Osteoblast (primary cell): ENCODE results near the gene AGMO. TPM values are rescaled to one million over a fixed set of nuclear protein-coding genes. Genes with fewer than 3 reads are reported as not detected.
A peak's percentile ranks its signal among the peaks of the same experiment; 100 is the strongest.

ENCODE experiments used
- DNase-seq: peaks from one replicate; pipeline ENCODE4 v3.0.0; 2011; ENCODE audit warnings: low spot score, mixed read lengths; ENCODE audit not compliant: insufficient read length; ENCODE audit errors: missing footprints
- H2AFZ ChIP-seq: 2 replicates; pipeline ENCODE4 v1.6.0; 2011; ENCODE audit warnings: mild to moderate bottlenecking, low read length
- H3K27ac ChIP-seq: 2 replicates; pipeline ENCODE4 v1.5.1; 2011; ENCODE audit warnings: mild to moderate bottlenecking, low read depth, low read length, moderate library complexity
- H3K27me3 ChIP-seq: 2 replicates; pipeline ENCODE4 v1.6.0; 2012; ENCODE audit warnings: mild to moderate bottlenecking, control low read depth, inconsistent platforms, low read length, moderate library complexity; ENCODE audit not compliant: insufficient read depth
- H3K36me3 ChIP-seq: 2 replicates; pipeline ENCODE4 v1.5.1; 2011; ENCODE audit warnings: mild to moderate bottlenecking, low read length, control low read depth, moderate library complexity; ENCODE audit not compliant: insufficient read depth
- H3K4me1 ChIP-seq: 2 replicates; pipeline ENCODE4 v1.5.1; 2011; ENCODE audit warnings: mild to moderate bottlenecking, low read length, control low read depth, moderate library complexity; ENCODE audit not compliant: insufficient read depth
- H3K4me2 ChIP-seq: 2 replicates; pipeline ENCODE4 v1.6.0; 2011; ENCODE audit warnings: mild to moderate bottlenecking, low read length; ENCODE audit not compliant: insufficient read depth
- H3K4me3 ChIP-seq: fragments of 200-600 bp; sonication (generic); 3 replicates; pipeline ENCODE4 v1.5.1; 2012; ENCODE audit warnings: mild to moderate bottlenecking, low read length, inconsistent platforms; ENCODE audit not compliant: insufficient read depth
- H3K79me2 ChIP-seq: 2 replicates; pipeline ENCODE4 v1.6.0; 2012; ENCODE audit warnings: mild to moderate bottlenecking, low read length, control low read depth, inconsistent platforms; ENCODE audit not compliant: insufficient read depth
- H3K9me3 ChIP-seq: 2 replicates; pipeline ENCODE4 v1.5.1; 2011; ENCODE audit warnings: low read depth, low read length, control low read depth
- H4K20me1 ChIP-seq: 2 replicates; pipeline ENCODE4 v1.6.0; 2012; ENCODE audit warnings: mild to moderate bottlenecking, low read length, control low read depth; ENCODE audit not compliant: insufficient read depth
- total RNA-seq: library from RNA; depleted of rRNA; stranded (reverse); fragments of >200 nt; gene quantifications from 2 replicates; pipeline ENCODE4 v1.2.3, GENCODE V29; 2012
- TF ChIP-seq, protein P1 (sequence below): IDR thresholded peaks from 2 replicates; pipeline ENCODE4 v1.5.1; 2011; ENCODE audit warnings: mild to moderate bottlenecking, low read depth, low read length, moderate library complexity; ENCODE audit errors: extremely low read depth

AGMO gene
- total RNA-seq, 1 donor, result under 0.01 TPM

- no peak for DNase-seq
- Histone ChIP-seq H3K4me3 (no peak overlapping the region), H4K20me1 (no peaks in the 10 kb centered on the region), H3K27ac (peak overlapping the region; percentile 68), H3K4me1 (peaks cover 41% of the 10 kb centered on the region), H3K4me2 (no peak overlapping the region), H2AFZ (no peak overlapping the region), H3K9me3 (no peaks in the 10 kb centered on the region), H3K36me3 (no peaks in the 10 kb centered on the region), H3K79me2 (no peaks in the 10 kb centered on the region), H3K27me3 (no peaks in the 10 kb centered on the region)
- TF ChIP-seq, protein P1, sequence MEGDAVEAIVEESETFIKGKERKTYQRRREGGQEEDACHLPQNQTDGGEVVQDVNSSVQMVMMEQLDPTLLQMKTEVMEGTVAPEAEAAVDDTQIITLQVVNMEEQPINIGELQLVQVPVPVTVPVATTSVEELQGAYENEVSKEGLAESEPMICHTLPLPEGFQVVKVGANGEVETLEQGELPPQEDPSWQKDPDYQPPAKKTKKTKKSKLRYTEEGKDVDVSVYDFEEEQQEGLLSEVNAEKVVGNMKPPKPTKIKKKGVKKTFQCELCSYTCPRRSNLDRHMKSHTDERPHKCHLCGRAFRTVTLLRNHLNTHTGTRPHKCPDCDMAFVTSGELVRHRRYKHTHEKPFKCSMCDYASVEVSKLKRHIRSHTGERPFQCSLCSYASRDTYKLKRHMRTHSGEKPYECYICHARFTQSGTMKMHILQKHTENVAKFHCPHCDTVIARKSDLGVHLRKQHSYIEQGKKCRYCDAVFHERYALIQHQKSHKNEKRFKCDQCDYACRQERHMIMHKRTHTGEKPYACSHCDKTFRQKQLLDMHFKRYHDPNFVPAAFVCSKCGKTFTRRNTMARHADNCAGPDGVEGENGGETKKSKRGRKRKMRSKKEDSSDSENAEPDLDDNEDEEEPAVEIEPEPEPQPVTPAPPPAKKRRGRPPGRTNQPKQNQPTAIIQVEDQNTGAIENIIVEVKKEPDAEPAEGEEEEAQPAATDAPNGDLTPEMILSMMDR, result no peak
These were observed 3.1 kb downstream of the AGMO start for GRCh38 chr7:15558756-15559155.

GRCh38 chr7:15557686-15558085 is 4.1 kb downstream of the AGMO start:
- no peaks in the 10 kb centered on the region for H3K79me2 ChIP-seq
- H3K9me3 ChIP-seq, result no peaks in the 10 kb centered on the region
- peak overlapping the region; percentile 74 for H3K4me2 ChIP-seq
- H4K20me1 ChIP-seq, result no peaks in the 10 kb centered on the region
- H3K4me3 ChIP-seq, result no peak overlapping the region
- H3K27ac ChIP-seq, result peak overlapping the region; percentile 68
- H3K36me3 ChIP-seq, result no peaks in the 10 kb centered on the region
- H3K27me3 ChIP-seq, result no peaks in the 10 kb centered on the region
- no peak for DNase-seq
- H2AFZ ChIP-seq, result peak overlapping the region; percentile 74
- TF ChIP-seq, protein P1, result no peak
- peaks cover 43% of the 10 kb centered on the region for H3K4me1 ChIP-seq

DNA sequence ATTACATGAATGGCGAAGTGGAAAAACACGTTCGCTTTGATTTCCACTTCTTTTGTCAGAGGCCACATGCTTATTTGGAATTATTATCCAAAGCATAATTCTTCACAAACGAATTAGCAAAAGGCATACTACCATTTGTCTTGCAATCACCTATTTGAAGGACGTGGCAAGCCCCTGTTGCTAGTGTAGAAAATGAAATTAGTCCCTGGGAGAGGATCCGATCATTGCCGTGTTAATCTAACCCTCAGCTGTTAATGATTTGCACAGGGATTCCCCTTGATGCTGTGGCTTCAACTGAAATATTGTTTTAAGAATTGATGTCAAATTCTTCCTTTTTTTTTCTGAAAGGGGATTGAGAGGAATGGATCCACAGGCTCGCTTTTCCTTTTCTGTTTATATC is 4.6 kb downstream of the AGMO start:
- H3K27me3 ChIP-seq, result no peaks in the 10 kb centered on the region
- no peaks in the 10 kb centered on the region for H4K20me1 ChIP-seq
- DNase-seq, result no peak
- no peaks in the 10 kb centered on the region for H3K36me3 ChIP-seq
- peak overlapping the region; percentile 34 for H3K4me3 ChIP-seq
- TF ChIP-seq, protein P1, result no peak
- no peaks in the 10 kb centered on the region for H3K9me3 ChIP-seq
- peak overlapping the region; percentile 74 for H3K4me2 ChIP-seq
- no peaks in the 10 kb centered on the region for H3K79me2 ChIP-seq
- H3K4me1 ChIP-seq, result peaks cover 42% of the 10 kb centered on the region
- peak overlapping the region; percentile 68 for H3K27ac ChIP-seq
- H2AFZ ChIP-seq, result peak overlapping the region; percentile 81

DNA sequence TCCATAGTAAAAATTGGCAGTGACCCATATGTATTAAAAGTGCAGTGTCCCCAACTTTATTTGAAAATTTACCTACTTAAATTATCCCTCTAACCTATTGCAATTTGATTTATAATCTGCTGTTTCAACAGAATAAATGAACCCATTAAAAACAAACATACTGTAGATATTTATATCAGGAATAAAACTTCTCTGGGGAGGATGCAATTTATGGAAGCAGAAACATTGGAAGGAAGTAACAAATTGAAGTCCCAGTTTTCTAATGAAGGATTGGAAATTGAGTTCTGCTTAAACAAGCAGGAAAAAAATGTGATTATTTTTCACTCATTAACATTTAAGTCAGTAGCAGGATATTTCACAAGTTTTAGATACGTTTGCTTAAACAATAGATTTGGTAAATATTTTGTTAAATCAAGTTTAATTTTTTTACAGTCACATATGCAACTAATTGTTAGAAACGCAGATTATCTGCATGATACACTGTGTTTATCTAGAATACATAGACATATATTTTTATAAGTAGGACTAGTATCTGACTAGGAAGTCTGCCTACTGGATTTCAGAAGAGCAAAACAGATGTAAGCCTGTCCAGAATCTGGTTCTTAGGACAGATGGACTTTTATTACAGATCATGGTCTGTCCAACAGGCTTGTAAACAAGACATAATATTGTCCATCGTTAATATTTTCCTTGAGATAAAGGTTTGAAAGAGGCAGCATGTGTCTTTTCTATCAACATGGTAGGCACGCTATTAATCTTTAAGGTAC is 5.3 kb downstream of the AGMO start:
- H3K36me3 ChIP-seq, result no peaks in the 10 kb centered on the region
- peaks cover 36% of the 10 kb centered on the region for H3K4me1 ChIP-seq
- peak overlapping the region; percentile 68 for H3K27ac ChIP-seq
- no peak overlapping the region for H3K4me3 ChIP-seq
- peak overlapping the region; percentile 81 for H2AFZ ChIP-seq
- no peak for DNase-seq
- TF ChIP-seq, protein P1, result no peak
- H3K79me2 ChIP-seq, result no peaks in the 10 kb centered on the region
- no peaks in the 10 kb centered on the region for H3K27me3 ChIP-seq
- H3K9me3 ChIP-seq, result no peaks in the 10 kb centered on the region
- H3K4me2 ChIP-seq, result peak overlapping the region; percentile 74
- H4K20me1 ChIP-seq, result no peaks in the 10 kb centered on the region
